Measurements from ENCODE around the gene ANGPTL7. TPM values are rescaled to one million over a fixed set of nuclear protein-coding genes. Genes with fewer than 3 reads are reported as not detected.

Gene ANGPTL7
- total RNA-seq, 4 donors from 2014 or later: 0.33 to 4.6 (median 0.38) TPM

DNA sequence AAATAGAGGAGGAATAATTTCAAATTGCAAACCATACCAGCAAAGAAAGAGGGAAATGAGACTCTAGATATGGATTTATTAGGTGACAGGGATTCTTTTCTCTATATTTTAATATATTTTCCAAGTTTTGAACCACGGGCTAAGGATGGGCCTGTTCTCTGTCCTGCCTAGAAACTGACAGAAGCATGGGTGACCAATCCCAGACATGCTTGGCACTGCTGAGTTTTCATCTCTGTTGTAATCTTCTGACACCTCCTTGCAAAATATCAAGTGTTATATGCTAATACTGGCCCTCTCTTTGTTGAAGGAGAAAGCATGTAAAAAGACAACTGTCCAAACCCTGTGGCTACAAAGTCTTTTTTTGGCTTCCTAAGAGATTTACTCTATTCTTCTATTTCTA lies 774 bp upstream of the ANGPTL7 start:
- no peaks in the 10 kb centered on the region for H3K9me3 ChIP-seq
- H3K27me3 ChIP-seq: no peaks in the 10 kb centered on the region
- peaks cover 4 to 8% of the 10 kb centered on the region in 2 donors for H3K36me3 ChIP-seq
- no peaks in the 10 kb centered on the region for H3K4me1 ChIP-seq
- H3K4me3 ChIP-seq (replicated peaks in 1 of 3): no peak overlapping the region
- DNase-seq: no peak
- WGBS, 2 donors: 83 to 86% methylated on average over 1 of the region's 1 CpG
- no peak overlapping the region for H3K27ac ChIP-seq
- intact Hi-C loops (cut with DNase I): no loop called here
- TF ChIP-seq, protein P1, sequence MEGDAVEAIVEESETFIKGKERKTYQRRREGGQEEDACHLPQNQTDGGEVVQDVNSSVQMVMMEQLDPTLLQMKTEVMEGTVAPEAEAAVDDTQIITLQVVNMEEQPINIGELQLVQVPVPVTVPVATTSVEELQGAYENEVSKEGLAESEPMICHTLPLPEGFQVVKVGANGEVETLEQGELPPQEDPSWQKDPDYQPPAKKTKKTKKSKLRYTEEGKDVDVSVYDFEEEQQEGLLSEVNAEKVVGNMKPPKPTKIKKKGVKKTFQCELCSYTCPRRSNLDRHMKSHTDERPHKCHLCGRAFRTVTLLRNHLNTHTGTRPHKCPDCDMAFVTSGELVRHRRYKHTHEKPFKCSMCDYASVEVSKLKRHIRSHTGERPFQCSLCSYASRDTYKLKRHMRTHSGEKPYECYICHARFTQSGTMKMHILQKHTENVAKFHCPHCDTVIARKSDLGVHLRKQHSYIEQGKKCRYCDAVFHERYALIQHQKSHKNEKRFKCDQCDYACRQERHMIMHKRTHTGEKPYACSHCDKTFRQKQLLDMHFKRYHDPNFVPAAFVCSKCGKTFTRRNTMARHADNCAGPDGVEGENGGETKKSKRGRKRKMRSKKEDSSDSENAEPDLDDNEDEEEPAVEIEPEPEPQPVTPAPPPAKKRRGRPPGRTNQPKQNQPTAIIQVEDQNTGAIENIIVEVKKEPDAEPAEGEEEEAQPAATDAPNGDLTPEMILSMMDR (IDR thresholded peaks at IDR 0.05): no peak
- no peak for TF ChIP-seq POLR2A (IDR thresholded peaks at IDR 0.05)

DNA sequence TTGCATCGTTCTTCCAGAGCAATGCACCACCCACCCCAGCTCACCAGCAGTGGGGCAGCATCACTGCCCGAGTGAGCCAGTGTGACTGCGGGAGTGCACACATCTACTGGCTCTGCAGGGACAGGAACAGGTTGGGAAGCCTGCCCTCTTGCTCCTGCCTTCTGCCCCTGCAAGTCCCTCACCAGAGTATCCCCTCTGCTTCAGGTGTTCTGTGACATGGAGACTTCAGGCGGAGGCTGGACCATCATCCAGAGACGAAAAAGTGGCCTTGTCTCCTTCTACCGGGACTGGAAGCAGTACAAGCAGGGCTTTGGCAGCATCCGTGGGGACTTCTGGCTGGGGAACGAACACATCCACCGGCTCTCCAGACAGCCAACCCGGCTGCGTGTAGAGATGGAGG lies 4.2 kb downstream of the ANGPTL7 start:
- H3K36me3 ChIP-seq: peaks cover 22 to 35% of the 10 kb centered on the region in 2 donors
- no peak overlapping the region for H3K4me3 ChIP-seq (replicated peaks in 1 of 3)
- H3K27me3 ChIP-seq: no peaks in the 10 kb centered on the region
- no peak for TF ChIP-seq POLR2A (IDR thresholded peaks at IDR 0.05)
- TF ChIP-seq, protein P1 (IDR thresholded peaks at IDR 0.05): no peak
- H3K9me3 ChIP-seq: no peaks in the 10 kb centered on the region
- intact Hi-C loops (cut with DNase I): no loop called here
- no peak overlapping the region for H3K27ac ChIP-seq
- 94 to 96% methylated on average over 6 to 11 of the region's 11 CpGs for WGBS, 2 donors
- H3K4me1 ChIP-seq: no peaks in the 10 kb centered on the region
- no peak for DNase-seq

DNA sequence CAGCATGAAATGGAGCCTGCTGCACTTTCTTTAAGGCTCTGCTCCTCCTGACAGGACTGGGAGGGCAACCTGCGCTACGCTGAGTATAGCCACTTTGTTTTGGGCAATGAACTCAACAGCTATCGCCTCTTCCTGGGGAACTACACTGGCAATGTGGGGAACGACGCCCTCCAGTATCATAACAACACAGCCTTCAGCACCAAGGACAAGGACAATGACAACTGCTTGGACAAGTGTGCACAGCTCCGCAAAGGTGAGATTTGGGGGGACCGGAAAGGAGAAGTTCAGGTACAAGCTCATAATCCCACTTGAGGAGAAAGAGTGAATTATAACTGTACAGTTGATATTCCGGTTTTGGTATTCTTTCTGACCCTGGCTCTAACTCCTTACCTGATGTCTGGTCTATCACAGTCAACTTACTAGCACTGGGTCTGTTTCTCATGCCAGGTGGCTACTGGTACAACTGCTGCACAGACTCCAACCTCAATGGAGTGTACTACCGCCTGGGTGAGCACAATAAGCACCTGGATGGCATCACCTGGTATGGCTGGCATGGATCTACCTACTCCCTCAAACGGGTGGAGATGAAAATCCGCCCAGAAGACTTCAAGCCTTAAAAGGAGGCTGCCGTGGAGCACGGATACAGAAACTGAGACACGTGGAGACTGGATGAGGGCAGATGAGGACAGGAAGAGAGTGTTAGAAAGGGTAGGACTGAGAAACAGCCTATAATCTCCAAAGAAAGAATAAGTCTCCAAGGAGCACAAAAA lies 5.4 kb downstream of the ANGPTL7 start:
- DNase-seq: no peak
- WGBS, 2 donors: 92 to 93% methylated on average over 13 to 14 of the region's 14 CpGs

DNA sequence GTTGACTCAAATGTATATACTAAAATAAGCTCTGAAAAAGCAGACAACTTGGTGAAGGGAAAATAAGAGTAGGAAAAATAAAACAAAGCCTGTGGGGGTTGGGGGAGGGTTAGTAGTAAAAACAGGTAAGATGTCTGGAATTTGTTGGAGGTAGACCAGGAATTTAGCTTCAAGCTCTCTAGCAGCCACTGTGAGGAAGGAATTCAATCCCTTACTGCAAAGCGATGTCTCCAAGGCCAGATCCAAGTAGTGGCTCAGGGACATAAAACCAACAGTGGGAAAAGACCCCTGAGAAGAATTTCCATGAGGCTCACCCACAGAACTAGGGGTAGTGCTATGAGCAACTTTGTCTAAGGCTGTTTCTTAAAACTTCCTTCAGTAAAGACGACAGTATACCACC lies 7.8 kb downstream of the ANGPTL7 start:
- H3K27me3 ChIP-seq: no peaks in the 10 kb centered on the region
- intact Hi-C loops (cut with DNase I): no loop called here
- no peak for DNase-seq
- TF ChIP-seq, protein P1 (IDR thresholded peaks at IDR 0.05): no peak
- no peak for TF ChIP-seq POLR2A (IDR thresholded peaks at IDR 0.05)
- H3K27ac ChIP-seq: no peak overlapping the region
- H3K4me3 ChIP-seq (replicated peaks in 1 of 3): no peak overlapping the region
- no peaks in the 10 kb centered on the region for H3K9me3 ChIP-seq
- H3K36me3 ChIP-seq: peaks cover 37 to 55% of the 10 kb centered on the region in 2 donors
- WGBS, 2 donors: 93 to 95% methylated on average over 2 of the region's 2 CpGs
- no peaks in the 10 kb centered on the region for H3K4me1 ChIP-seq

More for the DNA sequence above, 5.4 kb downstream of the ANGPTL7 start:
- Histone ChIP-seq H3K4me3 (replicated peaks in 1 of 3) (no peak overlapping the region), H3K27me3 (no peaks in the 10 kb centered on the region), H3K36me3 (peaks cover 34 to 47% of the 10 kb centered on the region in 2 donors), H3K9me3 (no peaks in the 10 kb centered on the region), H3K4me1 (no peaks in the 10 kb centered on the region), H3K27ac (no peak overlapping the region)
- intact Hi-C loops (cut with DNase I): no loop called here
- no peak for TF ChIP-seq POLR2A (IDR thresholded peaks at IDR 0.05)
- TF ChIP-seq, protein P1 (IDR thresholded peaks at IDR 0.05): no peak

DNA sequence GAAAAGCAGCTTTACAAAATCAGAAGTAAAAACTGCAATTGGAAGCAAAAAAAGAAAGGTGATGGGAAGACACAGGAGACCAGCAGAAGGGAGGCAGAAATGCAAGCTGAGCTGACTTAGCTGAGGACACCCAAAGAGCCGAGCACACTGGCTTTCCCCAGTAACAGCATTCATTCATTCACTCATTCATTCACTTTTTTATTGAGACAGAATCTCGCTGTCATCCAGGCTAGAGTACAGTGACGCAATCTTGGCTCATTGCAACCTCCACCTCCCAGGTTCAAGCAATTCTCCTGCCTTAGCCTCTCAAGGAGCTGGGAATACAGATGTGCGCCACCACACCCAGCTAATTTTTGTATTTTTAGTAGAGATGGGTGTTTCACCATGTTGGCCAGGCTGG lies 8.2 kb downstream of the ANGPTL7 start:
- intact Hi-C loops (cut with DNase I): no loop called here
- DNase-seq: no peak
- H3K27ac ChIP-seq: no peak overlapping the region
- peaks cover 37 to 57% of the 10 kb centered on the region in 2 donors for H3K36me3 ChIP-seq
- H3K4me3 ChIP-seq (replicated peaks in 1 of 3): no peak overlapping the region
- TF ChIP-seq POLR2A (IDR thresholded peaks at IDR 0.05): no peak
- TF ChIP-seq, protein P1 (IDR thresholded peaks at IDR 0.05): no peak
- H3K9me3 ChIP-seq: no peaks in the 10 kb centered on the region
- H3K4me1 ChIP-seq: no peaks in the 10 kb centered on the region
- no peaks in the 10 kb centered on the region for H3K27me3 ChIP-seq
- 94 to 100% methylated on average over 4 of the region's 4 CpGs for WGBS, 2 donors
